GM12865 (cell line): Measurements from ENCODE around the gene TUBB2B.
"Not testable (repeated sequence)": the region's sequence is repeated elsewhere in the genome, so short reads cannot be mapped to it uniquely, and the experiment has no call there.

Source experiments
- DNase-seq: peaks from one replicate; pipeline ENCODE4 v3.0.0; 2010; ENCODE audit warnings: low read depth
- H3K4me3 ChIP-seq: 2 replicates; pipeline ENCODE4 v1.5.1; 2011; ENCODE audit warnings: mild to moderate bottlenecking, low read depth, low read length, control low read depth
- CTCF ChIP-seq: IDR thresholded peaks from 2 replicates; pipeline ENCODE4 v1.5.1; 2011; ENCODE audit warnings: low read length, control low read depth, low read depth, inconsistent platforms; ENCODE audit not compliant: insufficient read depth; ENCODE audit errors: missing control alignments

The TUBB2B gene

GRCh38 chr6:3195695-3196497 is 31.6 kb downstream of the TUBB2B start:
- no peak for TF ChIP-seq CTCF

GRCh38 chr6:3195420-3195694 is 32.1 kb downstream of the TUBB2B start:
- no peak overlapping the region for H3K4me3 ChIP-seq
- TF ChIP-seq CTCF = no peak

More at GRCh38 chr6:3195695-3196497, 31.6 kb downstream of the TUBB2B start:
- no peak overlapping the region for H3K4me3 ChIP-seq
- DNase-seq = no peak

GRCh38 chr6:3194535-3195419 is 32.7 kb downstream of the TUBB2B start:
- DNase-seq = peak; percentile 70
- H3K4me3 ChIP-seq = no peak overlapping the region
- no peak for TF ChIP-seq CTCF

More at GRCh38 chr6:3195420-3195694, 32.1 kb downstream of the TUBB2B start:
- no peak for DNase-seq

- no peak for DNase-seq
- H3K4me3 ChIP-seq = no peak overlapping the region
- TF ChIP-seq CTCF = no peak
Measured at GRCh38 chr6:3193102-3193849, 34.2 kb downstream of the TUBB2B start.

GRCh38 chr6:3190779-3191178 is 36.7 kb downstream of the TUBB2B start:
- TF ChIP-seq CTCF = no peak
- DNase-seq = no peak
- no peak overlapping the region for H3K4me3 ChIP-seq

GRCh38 chr6:3190056-3190455 is 37.4 kb downstream of the TUBB2B start:
- H3K4me3 ChIP-seq = no peak overlapping the region
- TF ChIP-seq CTCF = no peak
- no peak for DNase-seq

GRCh38 chr6:3189192-3189591 is 38.3 kb downstream of the TUBB2B start:
- H3K4me3 ChIP-seq, DNase-seq: not testable (repeated sequence)
